IMR-90 (cell line): Measurements from ENCODE around the gene BCAS3.

Experiments used
- BHLHE40 ChIP-seq: fragments of 150-350 bp; IDR thresholded peaks from 2 replicates; pipeline ENCODE4 v1.6.1; 2016; ENCODE audit warnings: mild to moderate bottlenecking, low read depth, low read length
- CHD1 ChIP-seq: IDR thresholded peaks from 2 replicates; pipeline ENCODE4 v1.6.1; 2012; ENCODE audit warnings: low read depth, low read length, improper control_type of control experiment
- MAFK ChIP-seq: IDR thresholded peaks from 2 replicates; pipeline ENCODE4 v1.6.1; 2012; ENCODE audit warnings: low read depth, low read length, improper control_type of control experiment
- MAZ ChIP-seq: IDR thresholded peaks from 2 replicates; pipeline ENCODE4 v1.6.1; 2012; ENCODE audit warnings: low read depth, mild to moderate bottlenecking, low read length, improper control_type of control experiment, moderate library complexity, borderline replicate concordance
- MXI1 ChIP-seq: IDR thresholded peaks from 2 replicates; pipeline ENCODE4 v1.6.1; 2012; ENCODE audit warnings: low read depth, mild to moderate bottlenecking, low read length, moderate library complexity, borderline replicate concordance
- POLR2A ChIP-seq: IDR thresholded peaks from 2 replicates; pipeline ENCODE4 v1.6.1; 2012; ENCODE audit warnings: mild to moderate bottlenecking, low read depth, low read length
- RCOR1 ChIP-seq: IDR thresholded peaks from 2 replicates; pipeline ENCODE4 v1.6.1; 2012; ENCODE audit warnings: mild to moderate bottlenecking, low read length, improper control_type of control experiment; ENCODE audit not compliant: insufficient replicate concordance
- SMC3 ChIP-seq: fragments of 150-350 bp; IDR thresholded peaks from 2 replicates; pipeline ENCODE4 v1.6.1; 2016; ENCODE audit warnings: low read depth, mild to moderate bottlenecking, antibody characterized with exemption, low read length, moderate library complexity
- USF2 ChIP-seq: fragments of 150-350 bp; IDR thresholded peaks from 2 replicates; pipeline ENCODE4 v1.6.1; 2017; ENCODE audit warnings: mild to moderate bottlenecking, antibody characterized with exemption, low read length, low read depth
- TF ChIP-seq, protein P1 (sequence below): conservative IDR thresholded peaks from 2 replicates; pipeline ENCODE4 v1.5.1; 2012; ENCODE audit warnings: mild to moderate bottlenecking, low read depth, low read length, improper control_type of control experiment
- TF ChIP-seq, protein P2 (sequence below): fragments of 150-350 bp; IDR thresholded peaks from 2 replicates; pipeline ENCODE4 v1.6.1; 2016; ENCODE audit warnings: low read depth, mild to moderate bottlenecking, low read length, moderate library complexity, borderline replicate concordance

DNA sequence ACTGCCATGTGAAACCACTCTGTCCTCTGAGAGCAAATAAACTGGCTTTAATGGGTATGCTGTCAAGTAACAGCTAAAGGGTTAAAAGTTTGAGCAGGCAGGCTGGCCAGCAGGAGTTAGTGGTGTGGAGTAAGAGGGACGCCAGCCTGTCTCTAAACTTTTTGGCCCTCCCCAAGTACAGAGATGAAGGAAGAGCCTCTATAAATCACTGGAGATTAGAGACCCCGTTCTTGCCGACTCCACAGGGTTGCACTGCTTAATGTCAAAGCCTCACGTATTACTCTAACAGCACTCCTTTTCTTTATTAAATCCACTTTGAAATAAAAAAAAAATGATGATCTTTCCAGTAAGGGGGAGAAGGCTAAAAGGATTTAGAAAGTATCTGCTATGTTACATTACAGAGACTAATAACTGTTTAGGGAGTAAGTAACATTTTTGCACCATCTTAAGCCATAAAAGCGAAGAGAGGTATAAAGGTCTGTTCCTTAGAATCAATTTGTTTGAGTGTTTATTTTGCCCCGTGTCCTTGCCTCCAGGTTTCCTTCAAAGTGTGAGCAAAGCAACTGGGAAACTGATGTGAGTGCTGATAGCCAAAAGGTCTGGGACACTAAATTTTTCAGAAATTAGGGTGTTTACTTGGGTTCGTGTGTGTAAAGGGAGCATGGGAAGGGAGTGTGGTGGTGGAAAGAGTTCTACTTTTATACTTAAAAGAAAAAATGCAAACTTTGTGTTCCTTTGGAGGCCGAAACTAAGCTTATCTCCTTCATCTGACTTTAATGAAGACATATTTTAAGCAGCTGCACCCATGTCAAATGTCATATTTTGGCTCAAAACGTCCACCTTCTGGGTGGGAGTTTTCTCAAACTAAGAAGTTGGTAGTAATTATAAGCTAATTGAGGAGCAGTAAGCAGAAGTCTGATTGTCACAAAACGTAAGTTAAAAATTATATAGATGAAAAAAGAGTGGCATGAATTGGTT, 612.0 kb downstream of the BCAS3 start:
- no peak for TF ChIP-seq POLR2A
- TF ChIP-seq USF2 = no peak
- TF ChIP-seq, protein P1, sequence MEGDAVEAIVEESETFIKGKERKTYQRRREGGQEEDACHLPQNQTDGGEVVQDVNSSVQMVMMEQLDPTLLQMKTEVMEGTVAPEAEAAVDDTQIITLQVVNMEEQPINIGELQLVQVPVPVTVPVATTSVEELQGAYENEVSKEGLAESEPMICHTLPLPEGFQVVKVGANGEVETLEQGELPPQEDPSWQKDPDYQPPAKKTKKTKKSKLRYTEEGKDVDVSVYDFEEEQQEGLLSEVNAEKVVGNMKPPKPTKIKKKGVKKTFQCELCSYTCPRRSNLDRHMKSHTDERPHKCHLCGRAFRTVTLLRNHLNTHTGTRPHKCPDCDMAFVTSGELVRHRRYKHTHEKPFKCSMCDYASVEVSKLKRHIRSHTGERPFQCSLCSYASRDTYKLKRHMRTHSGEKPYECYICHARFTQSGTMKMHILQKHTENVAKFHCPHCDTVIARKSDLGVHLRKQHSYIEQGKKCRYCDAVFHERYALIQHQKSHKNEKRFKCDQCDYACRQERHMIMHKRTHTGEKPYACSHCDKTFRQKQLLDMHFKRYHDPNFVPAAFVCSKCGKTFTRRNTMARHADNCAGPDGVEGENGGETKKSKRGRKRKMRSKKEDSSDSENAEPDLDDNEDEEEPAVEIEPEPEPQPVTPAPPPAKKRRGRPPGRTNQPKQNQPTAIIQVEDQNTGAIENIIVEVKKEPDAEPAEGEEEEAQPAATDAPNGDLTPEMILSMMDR = no peak
- TF ChIP-seq CHD1 = no peak
- no peak for TF ChIP-seq MAFK
- TF ChIP-seq MXI1 = no peak
- TF ChIP-seq RCOR1 = no peak
- TF ChIP-seq BHLHE40 = no peak
- TF ChIP-seq MAZ = no peak
- no peak for TF ChIP-seq SMC3
- TF ChIP-seq, protein P2, sequence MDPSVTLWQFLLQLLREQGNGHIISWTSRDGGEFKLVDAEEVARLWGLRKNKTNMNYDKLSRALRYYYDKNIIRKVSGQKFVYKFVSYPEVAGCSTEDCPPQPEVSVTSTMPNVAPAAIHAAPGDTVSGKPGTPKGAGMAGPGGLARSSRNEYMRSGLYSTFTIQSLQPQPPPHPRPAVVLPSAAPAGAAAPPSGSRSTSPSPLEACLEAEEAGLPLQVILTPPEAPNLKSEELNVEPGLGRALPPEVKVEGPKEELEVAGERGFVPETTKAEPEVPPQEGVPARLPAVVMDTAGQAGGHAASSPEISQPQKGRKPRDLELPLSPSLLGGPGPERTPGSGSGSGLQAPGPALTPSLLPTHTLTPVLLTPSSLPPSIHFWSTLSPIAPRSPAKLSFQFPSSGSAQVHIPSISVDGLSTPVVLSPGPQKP = no peak
